GM19099 (cell line): ENCODE results near the gene CDH23.

Source experiments
- POLR2A ChIP-seq: IDR thresholded peaks from 3 replicates; pipeline ENCODE4 v1.6.1; 2011; ENCODE audit warnings: low read depth; ENCODE audit not compliant: insufficient read length; ENCODE audit errors: extremely low read depth

The CDH23 gene

GRCh38 chr10:71831646-71832552 is 435.2 kb downstream of the CDH23 start:
- TF ChIP-seq POLR2A = no peak

GRCh38 chr10:71832967-71833366 is 436.2 kb downstream of the CDH23 start:
- TF ChIP-seq POLR2A = no peak

GRCh38 chr10:71833451-71834342 is 437.0 kb downstream of the CDH23 start:
- no peak for TF ChIP-seq POLR2A

GRCh38 chr10:71834343-71834674 is 437.6 kb downstream of the CDH23 start:
- TF ChIP-seq POLR2A = no peak

GRCh38 chr10:71835671-71836595 is 439.2 kb downstream of the CDH23 start:
- no peak for TF ChIP-seq POLR2A

GRCh38 chr10:71836596-71836974 is 439.9 kb downstream of the CDH23 start:
- TF ChIP-seq POLR2A = no peak

GRCh38 chr10:71837098-71837827 is 440.5 kb downstream of the CDH23 start:
- no peak for TF ChIP-seq POLR2A

GRCh38 chr10:71838264-71839211 is 441.8 kb downstream of the CDH23 start:
- TF ChIP-seq POLR2A = no peak

GRCh38 chr10:71840177-71840957 is 443.6 kb downstream of the CDH23 start:
- TF ChIP-seq POLR2A = no peak

- no peak for TF ChIP-seq POLR2A
Measured at GRCh38 chr10:71840958-71841335, 444.2 kb downstream of the CDH23 start.

GRCh38 chr10:71842422-71842821 is 445.7 kb downstream of the CDH23 start:
- TF ChIP-seq POLR2A = no peak
